Uterus (tissue), 4 donors: Measurements from ENCODE around the gene GABRB1. TPM values are rescaled to one million over a fixed set of nuclear protein-coding genes. Genes with fewer than 3 reads are reported as not detected.

Source experiments
- DNase-seq, 2 donors: peaks; one replicate each; pipeline ENCODE4 v3.0.0-alpha.2; 2019 to 2020
- H3K27ac ChIP-seq, 2 donors: fragments of 200-600 bp; sonication (generic); 1 replicate in 1 of 2; 2 replicates in 1 of 2; pipeline ENCODE4 v1.5.1; 2016 to 2018
- H3K27me3 ChIP-seq, 2 donors: fragments of 200-600 bp; sonication (generic); one replicate each; pipeline ENCODE4 v1.5.1; 2018 to 2019; ENCODE audit warnings: control low read depth in 1 of 2
- H3K36me3 ChIP-seq, 2 donors: fragments of 200-600 bp; sonication (generic); one replicate each; pipeline ENCODE4 v1.5.1; 2019; ENCODE audit warnings: control low read depth in 1 of 2
- H3K4me1 ChIP-seq, 2 donors: fragments of 200-600 bp; sonication (generic); one replicate each; pipeline ENCODE4 v1.5.1; 2018 to 2019; ENCODE audit warnings: control low read depth in 1 of 2
- H3K4me3 ChIP-seq, 2 donors: fragments of 200-600 bp; sonication (generic); 1 replicate in 1 of 2; 2 replicates in 1 of 2; pipeline ENCODE4 v1.5.1; 2018 to 2019; ENCODE audit warnings: mild to moderate bottlenecking in 1 of 2
- H3K9me3 ChIP-seq, 2 donors: fragments of 200-600 bp; sonication (generic); one replicate each; pipeline ENCODE4 v1.5.1; 2019; ENCODE audit warnings: control low read depth in 1 of 2
- POLR2A ChIP-seq, 2 donors: fragments of 450-650 bp; IDR thresholded peaks; one replicate each; pipeline ENCODE4 v1.6.1; 2016; ENCODE audit warnings: antibody characterized with exemption in 2 of 2, mild to moderate bottlenecking in 1 of 2, moderate library complexity in 1 of 2
- intact Hi-C: fragments of 100-400 bp; cut with DNase I; formaldehyde crosslinking; loops from one replicate; pipeline ENCODE4 v1.15.1; 2023; ENCODE audit warnings: low total_unique reads
- total RNA-seq, 4 donors: library from RNA; depleted of rRNA in 3 of 4; stranded (reverse); fragments of >200 nt in 3 of 4; gene quantifications; one replicate each; pipeline versions ENCODE4 v1.1.0 to v1.2.4, GENCODE V29; 2014 to 2023
- TF ChIP-seq, protein P1 (sequence below), 4 experiments: fragments of 200-600 bp in 2 of 4; fragments of 450-650 bp in 2 of 4; sonication (generic) in 2 of 4; IDR thresholded peaks; one replicate each; pipeline ENCODE4 v1.5.1; 2016 to 2019; ENCODE audit warnings: antibody characterized with exemption in 4 of 4, mild to moderate bottlenecking in 2 of 4, moderate library complexity in 1 of 4
- donor health status: DM: yes; HTN: yes; CAD: no.

The GABRB1 gene
- total RNA-seq, 4 donors from 2014 or later = 1.2 to 1.5 TPM; not detected in 2

DNA sequence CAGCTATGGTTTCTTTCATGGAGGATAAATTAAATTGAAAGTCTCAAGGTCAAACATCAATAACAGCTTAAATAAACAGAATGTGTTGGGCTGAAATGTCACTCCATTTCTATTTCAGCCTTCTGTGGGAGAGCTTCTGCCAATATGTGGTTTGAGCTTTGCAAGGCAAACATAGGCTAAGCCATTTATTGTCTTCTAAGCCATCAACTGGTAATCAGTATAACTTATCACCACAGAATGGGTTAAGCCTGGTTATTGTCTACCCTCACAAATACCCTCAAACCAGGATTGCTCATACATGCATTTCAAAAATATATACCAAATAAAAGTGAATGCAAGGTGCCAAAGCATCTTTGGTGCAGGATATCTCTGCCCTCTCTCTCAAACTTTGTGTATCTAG lies 52.7 kb downstream of the GABRB1 start:
- Histone ChIP-seq H3K36me3 (no peaks in the 10 kb centered on the region), H3K9me3 (no peaks in the 10 kb centered on the region), H3K4me3 (no peak overlapping the region), H3K27ac (no peak overlapping the region), H3K27me3 (no peaks in the 10 kb centered on the region), H3K4me1 (no peaks in the 10 kb centered on the region)
- TF ChIP-seq, protein P1, sequence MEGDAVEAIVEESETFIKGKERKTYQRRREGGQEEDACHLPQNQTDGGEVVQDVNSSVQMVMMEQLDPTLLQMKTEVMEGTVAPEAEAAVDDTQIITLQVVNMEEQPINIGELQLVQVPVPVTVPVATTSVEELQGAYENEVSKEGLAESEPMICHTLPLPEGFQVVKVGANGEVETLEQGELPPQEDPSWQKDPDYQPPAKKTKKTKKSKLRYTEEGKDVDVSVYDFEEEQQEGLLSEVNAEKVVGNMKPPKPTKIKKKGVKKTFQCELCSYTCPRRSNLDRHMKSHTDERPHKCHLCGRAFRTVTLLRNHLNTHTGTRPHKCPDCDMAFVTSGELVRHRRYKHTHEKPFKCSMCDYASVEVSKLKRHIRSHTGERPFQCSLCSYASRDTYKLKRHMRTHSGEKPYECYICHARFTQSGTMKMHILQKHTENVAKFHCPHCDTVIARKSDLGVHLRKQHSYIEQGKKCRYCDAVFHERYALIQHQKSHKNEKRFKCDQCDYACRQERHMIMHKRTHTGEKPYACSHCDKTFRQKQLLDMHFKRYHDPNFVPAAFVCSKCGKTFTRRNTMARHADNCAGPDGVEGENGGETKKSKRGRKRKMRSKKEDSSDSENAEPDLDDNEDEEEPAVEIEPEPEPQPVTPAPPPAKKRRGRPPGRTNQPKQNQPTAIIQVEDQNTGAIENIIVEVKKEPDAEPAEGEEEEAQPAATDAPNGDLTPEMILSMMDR (IDR thresholded peaks at IDR 0.05) = no peak
- no peak for TF ChIP-seq POLR2A (IDR thresholded peaks at IDR 0.05)
- no peak for DNase-seq
- intact Hi-C loops = no loop called here

DNA sequence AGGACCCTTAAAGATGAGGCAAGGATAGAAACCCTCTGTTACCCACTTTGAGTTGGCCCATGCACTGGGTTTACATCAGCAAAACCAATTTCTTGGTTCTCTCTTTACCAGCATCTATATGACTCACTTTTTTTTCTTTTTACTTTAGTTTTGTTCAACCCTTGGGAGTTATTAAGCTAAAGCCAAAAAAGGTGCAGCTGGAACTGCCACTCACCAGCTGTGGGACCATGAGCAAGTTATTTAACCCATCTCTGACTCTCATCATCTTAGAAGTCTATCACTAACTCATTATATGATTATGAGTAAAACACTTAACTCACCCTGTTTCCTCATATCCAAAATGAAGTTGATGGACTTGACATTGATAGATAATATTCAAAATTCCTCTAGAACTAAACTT lies 53.4 kb downstream of the GABRB1 start:
- intact Hi-C loops = no loop called here
- H3K27ac ChIP-seq = no peak overlapping the region
- H3K4me3 ChIP-seq = no peak overlapping the region
- no peaks in the 10 kb centered on the region for H3K4me1 ChIP-seq
- no peak for DNase-seq
- no peaks in the 10 kb centered on the region for H3K9me3 ChIP-seq
- H3K27me3 ChIP-seq = no peaks in the 10 kb centered on the region
- TF ChIP-seq POLR2A (IDR thresholded peaks at IDR 0.05) = no peak
- TF ChIP-seq, protein P1 (IDR thresholded peaks at IDR 0.05) = no peak
- no peaks in the 10 kb centered on the region for H3K36me3 ChIP-seq

DNA sequence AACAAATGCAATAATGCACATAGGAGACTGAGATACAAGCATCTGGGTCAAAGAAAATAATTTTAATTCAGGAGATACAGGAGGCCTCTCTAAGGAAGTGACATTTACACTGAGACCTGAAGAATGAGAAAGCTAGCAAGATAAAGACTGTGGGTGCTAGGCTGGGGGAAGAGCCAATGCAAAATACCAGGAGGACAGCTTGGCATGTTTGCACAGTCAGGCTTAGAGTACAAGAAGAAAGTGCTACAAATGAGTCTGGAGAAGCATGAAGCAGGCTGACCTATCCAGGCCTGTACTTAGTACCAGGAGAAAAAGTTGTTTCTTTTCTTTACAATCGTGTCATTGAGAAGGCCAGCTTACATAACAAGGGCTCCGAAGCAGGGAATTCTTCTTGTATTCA lies 56.9 kb downstream of the GABRB1 start:
- Histone ChIP-seq H3K4me1 (no peaks in the 10 kb centered on the region), H3K4me3 (no peak overlapping the region), H3K36me3 (no peaks in the 10 kb centered on the region), H3K9me3 (no peaks in the 10 kb centered on the region), H3K27ac (no peak overlapping the region), H3K27me3 (no peaks in the 10 kb centered on the region)
- TF ChIP-seq, protein P1 (IDR thresholded peaks at IDR 0.05) = no peak
- TF ChIP-seq POLR2A (IDR thresholded peaks at IDR 0.05) = no peak
- DNase-seq = no peak
- intact Hi-C loops = no loop called here

DNA sequence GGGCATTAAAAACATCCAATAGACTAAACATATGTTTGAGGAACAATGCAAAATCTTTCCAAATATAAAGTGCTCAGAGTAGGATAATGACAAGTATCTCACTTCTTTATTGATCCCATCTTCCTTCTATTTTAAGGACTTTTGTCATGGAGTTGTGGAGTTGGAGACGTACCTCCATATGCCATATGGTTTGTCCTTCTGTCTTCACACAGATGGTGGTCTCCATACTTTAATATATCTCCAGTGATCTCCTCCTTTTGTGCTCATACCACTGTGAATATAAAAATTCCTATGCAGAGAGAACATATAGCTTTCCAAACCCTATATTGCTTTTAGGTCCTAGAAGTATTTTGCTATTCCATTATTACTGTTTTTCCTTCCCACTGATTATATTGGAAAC lies 64.5 kb downstream of the GABRB1 start:
- Histone ChIP-seq H3K27ac (no peak overlapping the region), H3K27me3 (no peaks in the 10 kb centered on the region), H3K4me1 (no peaks in the 10 kb centered on the region), H3K9me3 (no peaks in the 10 kb centered on the region), H3K36me3 (no peaks in the 10 kb centered on the region), H3K4me3 (no peak overlapping the region)
- intact Hi-C loops = no loop called here
- TF ChIP-seq POLR2A (IDR thresholded peaks at IDR 0.05) = no peak
- TF ChIP-seq, protein P1 (IDR thresholded peaks at IDR 0.05) = no peak
- no peak for DNase-seq

DNA sequence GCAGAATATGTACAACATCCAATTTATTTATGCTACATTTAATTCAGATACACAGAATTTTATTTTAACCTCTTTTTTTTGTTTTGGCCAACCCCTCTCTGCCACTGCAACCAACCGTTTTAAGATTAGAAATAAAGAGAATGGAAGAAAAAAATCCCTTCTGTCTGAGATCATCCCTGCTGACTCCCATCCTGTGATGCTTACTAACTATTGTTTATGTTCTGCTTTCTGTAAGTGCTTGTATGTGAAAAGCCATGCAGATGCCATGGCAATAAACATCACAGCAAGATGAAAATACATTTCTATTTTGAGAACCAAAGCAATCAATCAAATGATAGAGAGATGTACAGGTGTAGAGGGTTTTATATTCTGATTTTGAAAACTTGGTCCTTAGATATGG lies 70.1 kb downstream of the GABRB1 start:
- Histone ChIP-seq H3K4me1 (no peaks in the 10 kb centered on the region), H3K9me3 (no peaks in the 10 kb centered on the region), H3K36me3 (no peaks in the 10 kb centered on the region), H3K27me3 (no peaks in the 10 kb centered on the region), H3K27ac (no peak overlapping the region), H3K4me3 (no peak overlapping the region)
- intact Hi-C loops = no loop called here
- DNase-seq = no peak
- TF ChIP-seq, protein P1 (IDR thresholded peaks at IDR 0.05) = no peak
- TF ChIP-seq POLR2A (IDR thresholded peaks at IDR 0.05) = no peak
